Right cardiac atrium (tissue), 5 donors: ENCODE results near the gene BHLHE40. TPM values are rescaled to one million over a fixed set of nuclear protein-coding genes. Genes with fewer than 3 reads are reported as not detected.
A peak's percentile ranks its signal among the peaks of the same experiment; 100 is the strongest.

Source experiments
- ATAC-seq, 2 donors: fragments of 200-7000 bp; cut with Tn5 transposase; one replicate each; pipeline versions ENCODE4 v1.8.0 to v1.9.1; 2020; ENCODE audit warnings: moderate library complexity in 2 of 2, mild to moderate bottlenecking in 1 of 2
- DNase-seq, 3 donors: peaks; one replicate each; pipeline ENCODE4 v3.0.0-alpha.2; 2020
- H3K27ac ChIP-seq: one replicate; pipeline ENCODE4 v1.5.1; 2013; ENCODE audit warnings: mild to moderate bottlenecking, low read length, control low read depth, moderate library complexity
- H3K27me3 ChIP-seq: one replicate; pipeline ENCODE4 v1.6.1; 2013; ENCODE audit not compliant: control insufficient read depth, insufficient read depth
- H3K4me1 ChIP-seq: one replicate; pipeline ENCODE4 v1.6.1; 2013; ENCODE audit warnings: low read length; ENCODE audit not compliant: control insufficient read depth, insufficient read depth
- H3K4me3 ChIP-seq: one replicate; pipeline ENCODE4 v1.5.1; 2013; ENCODE audit warnings: low read length, control low read depth
- H3K9me3 ChIP-seq: one replicate; pipeline ENCODE4 v1.6.1; 2013; ENCODE audit warnings: low read length; ENCODE audit not compliant: control insufficient read depth
- WGBS: extraction: QIAGEN DNeasy Blood & Tissue Kit; methylation state at CpG from one replicate; pipeline ENCODE4 v1.1.7; 2013; 5-methylcytosine and 5-hydroxymethylcytosine counted together
- intact Hi-C, 4 donors: fragments of 100-400 bp; cut with DNase I; formaldehyde crosslinking; loops; one replicate each; pipeline versions ENCODE4 v1.11.0 to v1.14.0; 2022 to 2023
- polyA plus RNA-seq: library from polyadenylated mRNA; stranded (reverse); fragments of 200-250 nt; gene quantifications from one replicate; pipeline ENCODE4 v1.2.3, GENCODE V29; 2013
- total RNA-seq, 4 donors: library from RNA; stranded (reverse); fragmentation: NEBNext Ultra II Directional; extraction: Animal tissue kit (Norgen Biotek cat#: 25700); gene quantifications; one replicate each; pipeline ENCODE4 v1.2.1, GENCODE V29; 2021
- donor health status: healthy with polysubstance abuse.
- donor health status: DM: no; HTN: yes; CAD: no.
- donor health status: DM: no; HTN: no; CAD: no.
- donor health status: DM: no; HTN: yes; CAD: no; lungs with severe emphysema.
- donor health status: DM: yes; HTN: yes; CAD: no.

BHLHE40 gene
- total and polyA plus RNA-seq, 5 donors: 22.9 to 65.9 (median 34.1) TPM

GRCh38 chr3:4983739-4984510, 4.7 kb downstream of the BHLHE40 start:
- intact Hi-C loops: loop anchor here (5.0 to 10.0 kb wide), 6 partner anchors 33 to 262 kb away; no protein-coding TSS in a partner anchor
- peak in 2 of 3 donors; percentile 69 to 77 for DNase-seq
- peaks cover 7% of the 10 kb centered on the region for H3K4me1 ChIP-seq
- peak overlapping the region; percentile 41 for H3K4me3 ChIP-seq
- no peaks in the 10 kb centered on the region for H3K27me3 ChIP-seq
- peak in 1 of 2 donors; percentile 1 for ATAC-seq
- no peaks in the 10 kb centered on the region for H3K9me3 ChIP-seq
- peak overlapping the region; percentile 99 for H3K27ac ChIP-seq
- 22% methylated on average over 16 of the region's 16 CpGs for WGBS

- Histone ChIP-seq H3K9me3 (no peaks in the 10 kb centered on the region), H3K4me1 (peaks cover 7% of the 10 kb centered on the region), H3K27me3 (no peaks in the 10 kb centered on the region), H3K4me3 (peak overlapping the region; percentile 41), H3K27ac (peak overlapping the region; percentile 99)
- ATAC-seq (no peak), DNase-seq (no peak)
- intact Hi-C loops: loop anchor here (5.0 to 10.0 kb wide), 6 partner anchors 33 to 262 kb away; no protein-coding TSS in a partner anchor
- 25% methylated on average over 9 of the region's 9 CpGs for WGBS
Observed at GRCh38 chr3:4984511-4984864, 5.3 kb downstream of the BHLHE40 start.

DNA sequence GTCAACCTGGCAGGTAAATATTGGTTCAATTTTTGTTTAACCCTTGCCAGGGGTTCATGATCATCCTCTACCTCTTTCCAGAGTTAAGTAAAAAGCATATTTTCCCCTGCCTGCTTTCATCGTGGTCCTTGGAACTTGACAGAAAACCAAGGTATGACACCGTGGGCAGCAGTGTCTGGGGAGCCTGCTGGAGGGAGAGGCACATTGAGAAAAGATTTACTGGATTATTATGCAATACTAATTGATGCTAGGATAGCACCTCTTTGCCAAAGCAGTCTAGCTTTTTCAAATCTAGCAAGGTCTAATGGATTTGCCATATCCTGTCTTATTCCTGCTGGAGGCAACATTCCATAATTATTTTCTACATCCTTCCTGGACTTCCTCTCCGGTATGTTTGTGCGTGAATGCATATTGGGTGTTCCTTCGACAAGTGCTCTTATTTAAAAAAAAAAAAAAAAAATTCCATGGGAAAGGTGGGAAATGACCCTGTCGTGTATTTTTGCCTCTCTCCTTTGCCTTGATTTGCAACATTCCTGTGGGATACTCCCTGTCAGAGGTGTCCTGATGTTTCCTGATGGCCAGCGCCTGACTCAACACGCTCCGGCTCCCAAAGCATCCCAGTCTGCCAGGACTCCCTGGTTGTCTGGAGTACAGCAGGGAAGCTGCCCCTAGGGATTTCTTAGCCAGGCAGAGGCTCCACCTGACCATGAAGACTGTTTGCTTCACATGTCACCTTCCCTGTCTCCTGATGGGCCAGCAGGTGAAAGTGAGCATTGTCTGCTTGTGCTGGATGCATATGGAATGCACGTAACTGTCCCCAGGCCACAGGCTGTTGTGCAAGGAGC, 6.3 kb downstream of the BHLHE40 start:
- WGBS: 40% methylated on average over 10 of the region's 10 CpGs
- DNase-seq: peak in 2 of 3 donors; percentile 58 to 72
- no peaks in the 10 kb centered on the region for H3K9me3 ChIP-seq
- H3K4me3 ChIP-seq: no peak overlapping the region
- no peaks in the 10 kb centered on the region for H3K27me3 ChIP-seq
- ATAC-seq: peak in 1 of 2 donors; percentile 20
- intact Hi-C loops: loop anchor here in 2 of 4 donors (5.0 to 10.0 kb wide), 2 partner anchors 37 to 241 kb away; no protein-coding TSS in a partner anchor
- peak overlapping the region; percentile 96 for H3K27ac ChIP-seq
- peaks cover 7% of the 10 kb centered on the region for H3K4me1 ChIP-seq

- intact Hi-C loops: loop anchor here in 2 of 4 donors (5.0 to 10.0 kb wide), 2 partner anchors 36 to 241 kb away; no protein-coding TSS in a partner anchor
- Histone ChIP-seq H3K4me1 (peaks cover 7% of the 10 kb centered on the region), H3K27ac (peak overlapping the region; percentile 96), H3K4me3 (peak overlapping the region; percentile 17), H3K27me3 (no peaks in the 10 kb centered on the region), H3K9me3 (no peaks in the 10 kb centered on the region)
- peak in 1 of 2 donors; percentile 0 for ATAC-seq
- 14% methylated on average over 13 of the region's 13 CpGs for WGBS
- DNase-seq: no peak
Observed at GRCh38 chr3:4986175-4986781, 7.0 kb downstream of the BHLHE40 start.

GRCh38 chr3:4986782-4987537, 7.7 kb downstream of the BHLHE40 start:
- Histone ChIP-seq H3K4me1 (peaks cover 7% of the 10 kb centered on the region), H3K4me3 (peak overlapping the region; percentile 17), H3K27ac (peak overlapping the region; percentile 96), H3K27me3 (no peaks in the 10 kb centered on the region), H3K9me3 (no peaks in the 10 kb centered on the region)
- ATAC-seq (peak; percentile 93), DNase-seq (peak; percentile 98 to 99 (median 98))
- intact Hi-C loops: loop anchor here in 2 of 4 donors (5.0 to 10.0 kb wide), 2 partner anchors 35 to 242 kb away; no protein-coding TSS in a partner anchor
- 2% methylated on average over 44 of the region's 44 CpGs for WGBS

- 80% methylated on average over 6 of the region's 6 CpGs for WGBS
- Histone ChIP-seq H3K9me3 (no peaks in the 10 kb centered on the region), H3K27me3 (no peaks in the 10 kb centered on the region), H3K4me3 (no peak overlapping the region), H3K27ac (peak overlapping the region; percentile 96), H3K4me1 (peaks cover 7% of the 10 kb centered on the region)
- DNase-seq (no peak), ATAC-seq (no peak)
- intact Hi-C loops: loop anchor here in 2 of 4 donors (5.0 to 10.0 kb wide), 2 partner anchors 35 to 243 kb away; no protein-coding TSS in a partner anchor
Observed at GRCh38 chr3:4987538-4988296, 8.5 kb downstream of the BHLHE40 start.

- DNase-seq: peak; percentile 47 to 79 (median 79)
- H3K4me1 ChIP-seq: peaks cover 5% of the 10 kb centered on the region
- intact Hi-C loops: loop anchor here in 2 of 4 donors (5.0 to 10.0 kb wide), 2 partner anchors 33 to 244 kb away; no protein-coding TSS in a partner anchor
- H3K4me3 ChIP-seq: no peak overlapping the region
- 50% methylated on average over 13 of the region's 13 CpGs for WGBS
- peak in 1 of 2 donors; percentile 6 for ATAC-seq
- H3K9me3 ChIP-seq: no peaks in the 10 kb centered on the region
- peak overlapping the region; percentile 65 for H3K27ac ChIP-seq
- no peaks in the 10 kb centered on the region for H3K27me3 ChIP-seq
Observed at GRCh38 chr3:4988983-4989834, 10.0 kb downstream of the BHLHE40 start.

- no peaks in the 10 kb centered on the region for H3K9me3 ChIP-seq
- H3K4me1 ChIP-seq: peaks cover 5% of the 10 kb centered on the region
- intact Hi-C loops: no loop called here
- ATAC-seq (no peak), DNase-seq (no peak)
- no peak overlapping the region for H3K27ac ChIP-seq
- 71% methylated on average over 3 of the region's 3 CpGs for WGBS
- H3K4me3 ChIP-seq: no peak overlapping the region
- no peaks in the 10 kb centered on the region for H3K27me3 ChIP-seq
Observed at GRCh38 chr3:4990069-4990468, 10.8 kb downstream of the BHLHE40 start.

- ATAC-seq (no peak), DNase-seq (no peak)
- WGBS: 89% methylated on average over 6 of the region's 6 CpGs
- Histone ChIP-seq H3K4me3 (no peak overlapping the region), H3K27ac (no peak overlapping the region), H3K4me1 (peaks cover 4% of the 10 kb centered on the region), H3K27me3 (no peaks in the 10 kb centered on the region), H3K9me3 (no peaks in the 10 kb centered on the region)
- intact Hi-C loops: no loop called here
Observed at GRCh38 chr3:4992118-4992517, 12.9 kb downstream of the BHLHE40 start.
